Cardiac ventricle fibroblast (primary cell): Measurements from ENCODE around the gene ZNF844. TPM values are rescaled to one million over a fixed set of nuclear protein-coding genes. Genes with fewer than 3 reads are reported as not detected.

Experiments
- total RNA-seq: library from RNA; depleted of rRNA; stranded (reverse); fragments of >200 nt; gene quantifications from 2 replicates; pipeline ENCODE4 v1.2.3, GENCODE V29; 2015

ZNF844 gene
- 5.4 and 5.5 TPM in 2 replicates for total RNA-seq

DNA sequence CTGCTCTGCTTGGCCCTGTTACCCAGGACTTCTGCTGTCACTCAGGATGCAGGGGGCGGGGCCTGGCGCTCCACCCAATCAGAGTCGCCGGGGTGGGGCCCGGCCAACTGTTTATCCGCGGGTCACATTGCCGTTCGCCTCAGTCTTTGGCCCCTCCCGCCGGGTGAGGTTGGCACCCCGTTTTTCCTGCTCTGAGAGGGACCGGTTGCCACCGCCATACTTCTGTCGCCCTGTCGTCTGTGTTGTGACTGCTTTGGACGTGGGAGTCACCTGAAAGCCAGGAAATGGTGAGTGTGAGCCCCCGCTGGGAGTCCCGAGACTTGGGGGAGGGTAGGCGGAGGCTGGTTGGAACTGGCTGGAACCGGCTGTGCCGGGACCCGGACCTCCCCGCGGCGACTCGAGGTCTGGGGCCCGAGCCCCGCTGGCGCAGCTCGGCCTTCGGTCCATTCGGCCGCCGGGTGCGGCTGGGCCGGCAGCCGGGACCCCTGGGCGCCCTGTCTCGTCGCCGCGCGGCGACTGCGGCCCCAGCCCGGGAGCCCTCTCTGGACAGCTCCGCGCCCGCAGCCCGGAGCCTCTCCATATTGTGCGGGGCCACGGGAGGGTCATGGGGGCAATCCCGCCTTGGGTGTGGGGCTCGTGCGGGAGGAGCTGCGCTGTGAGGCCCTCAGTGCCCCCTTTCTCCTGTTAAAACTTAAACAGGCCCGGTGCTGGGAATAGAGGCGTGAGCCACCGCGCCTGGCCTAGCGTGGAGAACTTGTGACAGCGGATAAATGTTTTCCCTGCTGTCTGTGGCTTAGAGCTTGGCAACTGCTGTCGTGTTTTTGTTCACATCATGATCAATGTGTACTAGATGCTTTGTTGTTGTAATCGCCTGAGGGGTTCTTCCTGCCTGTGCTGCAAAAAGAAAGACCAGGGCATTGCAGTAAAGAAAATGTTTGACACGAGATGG, at the start of gene ZNF844:
ZNF844 (plus strand) TSS at position 142 of the 949 bp plus-strand sequence; CDS start at position 285, 143 bp downstream.

DNA sequence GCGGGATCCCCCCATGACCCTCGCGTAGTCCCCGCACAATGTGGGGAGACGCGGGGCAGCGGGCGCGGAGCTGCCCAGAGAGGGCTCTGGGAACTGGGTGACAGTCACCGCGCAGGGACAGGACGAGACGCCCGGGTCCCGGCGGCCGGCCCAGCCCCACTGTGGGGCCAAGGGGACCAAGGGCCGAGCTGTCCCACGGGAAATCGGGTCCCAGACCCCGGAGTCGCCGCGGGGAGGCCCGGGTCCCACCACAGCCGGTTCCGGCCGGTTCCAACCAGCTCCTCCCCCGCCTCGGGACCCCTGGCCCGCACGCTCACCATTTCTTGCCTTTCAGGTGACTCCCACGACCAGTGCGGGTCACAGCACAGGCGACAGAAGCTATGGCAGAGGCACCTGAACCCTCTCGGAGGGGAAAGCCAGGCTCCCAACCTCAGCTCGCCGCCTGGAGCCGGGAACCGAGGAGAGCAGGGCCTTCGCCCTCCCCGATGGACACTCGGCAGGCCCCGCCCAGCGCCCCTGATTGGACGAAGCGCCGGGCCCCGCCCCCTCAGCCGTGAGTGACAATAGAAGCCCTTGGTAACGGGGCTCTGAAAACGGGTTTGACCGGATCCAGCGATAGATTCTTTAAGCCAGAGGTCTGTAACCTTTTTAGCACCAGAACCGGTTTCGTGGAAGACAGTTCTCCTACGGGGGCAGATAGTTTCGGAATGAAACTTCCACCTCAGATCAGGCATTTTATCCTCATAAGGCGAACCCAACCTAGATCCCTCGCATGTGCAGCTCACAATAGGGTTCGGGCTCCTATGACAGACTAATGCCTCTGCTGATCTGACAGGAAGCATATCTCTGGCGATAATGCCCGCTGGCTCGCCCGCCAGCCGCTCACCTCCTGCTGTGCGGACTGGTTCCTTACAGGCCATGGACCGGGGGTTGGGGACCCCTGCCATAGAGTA, 29.0 kb upstream of the ZNF844 start, which contains the start of gene ZNF433:
ZNF433 (minus strand) TSS at position 460 of the 953 bp plus-strand sequence; CDS start at position 320, 140 bp downstream.

DNA sequence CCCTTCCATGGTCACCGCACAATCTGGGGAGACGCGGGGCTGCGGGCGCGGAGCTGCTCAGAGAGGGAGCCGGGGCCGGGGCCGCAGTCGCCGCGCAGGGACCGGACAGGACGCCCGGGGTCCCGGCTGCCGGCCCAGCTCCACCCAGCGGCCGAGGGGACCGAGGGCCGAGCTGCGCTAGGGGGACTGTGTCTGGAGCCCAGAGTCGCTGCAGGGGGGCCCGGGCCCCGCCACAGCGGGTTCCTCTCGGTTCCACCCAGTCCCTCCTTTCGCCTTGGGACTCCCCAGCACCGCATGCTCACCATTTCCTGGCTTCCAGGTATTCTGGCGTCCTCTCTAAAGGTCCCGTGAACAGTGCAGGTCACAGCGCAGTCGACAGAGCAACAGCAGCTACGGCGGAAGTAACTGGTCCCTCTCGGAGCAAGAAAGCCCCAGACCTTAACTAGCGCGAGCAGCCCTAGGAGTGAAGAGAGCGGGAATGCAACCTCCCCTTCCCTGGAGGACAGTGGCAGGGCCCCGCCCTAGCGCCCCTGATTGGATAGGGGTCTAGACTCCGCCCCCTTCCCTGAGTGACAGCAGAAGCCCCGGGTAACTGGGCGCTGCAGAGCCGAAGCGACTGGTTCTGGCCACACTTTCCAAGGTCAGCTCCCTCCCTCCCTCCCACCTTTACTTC, 11.9 kb upstream of the ZNF844 start, which contains the start of gene ZNF878:
ZNF878 (minus strand) TSS at position 465 of the 673 bp plus-strand sequence; CDS start at position 305, 160 bp downstream.

Other genes starting within 250 kb of the ZNF844 start
- gene ZNF439, start 216.0 kb upstream of the ZNF844 start, total RNA-seq = 1.1 and 2.2 TPM in 2 replicates
- 3.8 and 4.6 TPM in 2 replicates for gene ZNF69, start 176.9 kb upstream of the ZNF844 start, total RNA-seq
- 3.3 and 3.8 TPM in 2 replicates for gene ZNF700, start 139.6 kb upstream of the ZNF844 start, total RNA-seq
- gene ZNF763, start 99.7 kb upstream of the ZNF844 start, total RNA-seq = 0.64 and 1.1 TPM in 2 replicates
- 4.2 and 6.7 TPM in 2 replicates for gene ZNF433, start 29.1 kb upstream of the ZNF844 start, total RNA-seq
- gene ZNF878, start 11.8 kb upstream of the ZNF844 start, total RNA-seq = 0.05 TPM in 1 of 2 replicates, not detected in the other
- gene ZNF20, start 75.6 kb downstream of the ZNF844 start, total RNA-seq = 0.88 and 3.1 TPM in 2 replicates
- gene ZNF625, start 92.0 kb downstream of the ZNF844 start, total RNA-seq = 4.2 and 4.3 TPM in 2 replicates
- 5.5 and 5.6 TPM in 2 replicates for gene ZNF136, start 98.4 kb downstream of the ZNF844 start, total RNA-seq
- gene ZNF44, start 230.2 kb downstream of the ZNF844 start, total RNA-seq = 2.4 and 3.3 TPM in 2 replicates